Measurements from ENCODE around the gene CELSR1. TPM values are rescaled to one million over a fixed set of nuclear protein-coding genes. Genes with fewer than 3 reads are reported as not detected.

The CELSR1 gene
- polyA plus RNA-seq, 1 experiment: 1.0 TPM

DNA sequence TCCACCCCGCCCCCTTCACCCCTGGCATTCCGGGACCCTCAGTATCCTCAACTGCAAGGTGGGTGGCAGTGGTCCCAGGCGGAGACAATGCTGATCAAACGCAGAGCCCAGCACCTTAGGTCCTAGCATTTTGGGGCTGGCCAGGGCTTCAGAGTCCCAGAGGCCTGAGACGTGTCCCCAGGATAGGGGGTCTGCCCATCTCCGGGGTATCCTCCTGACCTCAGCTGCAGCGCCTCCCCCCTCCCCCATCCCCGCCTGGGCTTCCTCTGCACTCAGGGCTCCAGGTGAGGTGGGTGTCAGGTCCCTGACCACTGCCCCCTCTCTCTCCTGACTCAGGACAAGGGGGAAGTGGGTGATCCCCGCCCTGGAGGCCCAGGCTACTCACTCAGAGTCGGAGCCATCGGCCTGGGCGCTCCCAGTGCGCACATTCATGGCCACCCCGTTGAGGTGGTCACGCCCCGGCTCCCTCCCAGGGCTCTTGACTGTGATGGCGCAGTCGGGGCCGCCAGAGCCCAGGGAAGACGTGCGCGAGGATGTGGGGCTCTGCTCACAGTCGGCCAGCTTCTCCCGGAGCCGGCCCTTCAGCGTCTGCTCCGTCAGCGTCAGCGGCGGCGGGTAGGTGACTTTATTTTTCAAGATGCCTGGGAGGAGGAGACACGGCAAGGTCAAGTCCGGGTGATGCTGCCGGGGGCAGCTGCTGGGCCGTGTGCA lies 173.7 kb downstream of the CELSR1 start:
- DNase-seq (ENCODE audit: low read depth): no peak
- H3K4me3 ChIP-seq (ENCODE audit: low read depth, low read length): no peak overlapping the region
- CTCF ChIA-PET: interaction anchor here (2.8 kb wide), 1 partner anchor 179 kb away, joined by 13 read pairs; no protein-coding TSS in a partner anchor
- TF ChIP-seq, protein P1, sequence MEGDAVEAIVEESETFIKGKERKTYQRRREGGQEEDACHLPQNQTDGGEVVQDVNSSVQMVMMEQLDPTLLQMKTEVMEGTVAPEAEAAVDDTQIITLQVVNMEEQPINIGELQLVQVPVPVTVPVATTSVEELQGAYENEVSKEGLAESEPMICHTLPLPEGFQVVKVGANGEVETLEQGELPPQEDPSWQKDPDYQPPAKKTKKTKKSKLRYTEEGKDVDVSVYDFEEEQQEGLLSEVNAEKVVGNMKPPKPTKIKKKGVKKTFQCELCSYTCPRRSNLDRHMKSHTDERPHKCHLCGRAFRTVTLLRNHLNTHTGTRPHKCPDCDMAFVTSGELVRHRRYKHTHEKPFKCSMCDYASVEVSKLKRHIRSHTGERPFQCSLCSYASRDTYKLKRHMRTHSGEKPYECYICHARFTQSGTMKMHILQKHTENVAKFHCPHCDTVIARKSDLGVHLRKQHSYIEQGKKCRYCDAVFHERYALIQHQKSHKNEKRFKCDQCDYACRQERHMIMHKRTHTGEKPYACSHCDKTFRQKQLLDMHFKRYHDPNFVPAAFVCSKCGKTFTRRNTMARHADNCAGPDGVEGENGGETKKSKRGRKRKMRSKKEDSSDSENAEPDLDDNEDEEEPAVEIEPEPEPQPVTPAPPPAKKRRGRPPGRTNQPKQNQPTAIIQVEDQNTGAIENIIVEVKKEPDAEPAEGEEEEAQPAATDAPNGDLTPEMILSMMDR (IDR thresholded peaks at IDR 0.05; ENCODE audit: insufficient read depth, low read depth, low read length): no peak
- peaks cover 1% of the 10 kb centered on the region for H3K36me3 ChIP-seq (ENCODE audit: control insufficient read depth, insufficient read depth, low read length)
- no peaks in the 10 kb centered on the region for H3K27me3 ChIP-seq (ENCODE audit: control insufficient read depth, insufficient read depth, low read length)
- POLR2A ChIA-PET: no interaction called here

DNA sequence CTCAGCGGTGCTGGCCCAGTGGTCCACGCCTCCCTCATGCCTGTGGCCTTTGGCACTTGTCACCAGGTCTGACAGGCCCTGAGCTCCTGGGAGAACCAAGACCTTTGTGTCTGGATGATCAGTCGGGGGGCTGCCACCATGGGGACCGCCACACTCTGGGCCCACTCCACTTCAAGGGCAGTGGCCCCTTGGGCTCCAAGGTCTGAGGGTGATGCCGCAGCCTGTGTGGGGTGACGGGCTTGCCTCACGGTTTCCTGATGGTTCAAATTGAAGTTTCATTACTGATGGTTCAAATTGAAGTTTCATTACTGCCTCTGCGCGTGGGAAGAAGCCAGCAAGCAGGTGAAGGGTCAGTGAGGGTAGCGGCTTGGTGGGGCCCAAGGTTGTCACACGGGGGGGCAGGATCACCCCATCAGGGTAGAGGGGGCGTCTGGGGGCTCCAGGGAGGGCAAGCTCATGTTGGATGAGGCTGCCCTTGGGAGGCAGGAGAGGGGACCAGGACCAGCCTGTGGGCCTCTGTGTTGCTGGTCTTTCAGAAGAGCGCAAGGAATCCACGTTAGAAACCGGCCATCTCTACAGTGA lies 174.4 kb downstream of the CELSR1 start:
- TF ChIP-seq, protein P1 (IDR thresholded peaks at IDR 0.05; ENCODE audit: insufficient read depth, low read depth, low read length): no peak
- Histone ChIP-seq H3K27me3 (ENCODE audit: control insufficient read depth, insufficient read depth, low read length) (no peaks in the 10 kb centered on the region), H3K36me3 (ENCODE audit: control insufficient read depth, insufficient read depth, low read length) (peaks cover 1% of the 10 kb centered on the region), H3K4me3 (ENCODE audit: low read depth, low read length) (no peak overlapping the region)
- no peak for DNase-seq (ENCODE audit: low read depth)
- ChIA-PET CTCF (interaction anchor here (2.8 kb wide), 1 partner anchor 179 kb away, joined by 13 read pairs; no protein-coding TSS in a partner anchor), POLR2A (no interaction called here)

DNA sequence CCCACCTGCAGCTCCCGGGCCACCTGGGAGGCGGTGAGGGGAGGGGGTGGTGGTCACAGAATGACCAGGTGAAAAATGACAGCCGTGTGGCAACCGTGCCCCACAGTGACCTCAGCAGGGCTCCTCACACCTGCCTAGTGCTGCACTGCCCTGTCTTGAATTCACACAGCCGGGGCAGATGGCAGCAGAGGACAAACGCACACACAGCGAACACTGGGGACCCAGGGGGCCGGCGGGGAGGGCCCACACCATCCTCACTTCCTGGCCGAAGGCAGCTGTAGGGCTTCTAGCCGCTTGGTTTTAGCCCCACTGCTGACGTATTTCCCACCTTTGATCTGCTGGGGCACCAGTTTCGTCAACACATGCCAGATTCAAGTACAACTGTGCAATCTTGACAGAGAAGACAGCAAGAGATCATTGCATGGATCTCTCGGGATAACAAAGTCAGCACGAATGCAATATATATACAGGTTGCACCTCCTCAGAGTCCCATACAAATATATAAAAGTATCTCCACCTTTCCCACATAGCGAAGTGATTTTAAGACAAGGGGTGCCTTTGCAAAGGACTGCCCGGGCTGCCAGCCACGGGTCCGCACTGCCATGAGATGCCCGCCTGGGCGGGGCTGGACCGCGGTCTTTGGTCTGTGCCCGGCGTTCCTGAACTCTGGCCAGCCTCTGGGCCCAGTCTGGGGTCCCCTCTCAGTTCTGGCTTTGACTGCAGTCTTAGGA lies 175.1 kb downstream of the CELSR1 start:
- POLR2A ChIA-PET: no interaction called here
- Histone ChIP-seq H3K36me3 (ENCODE audit: control insufficient read depth, insufficient read depth, low read length) (peaks cover 2% of the 10 kb centered on the region), H3K27me3 (ENCODE audit: control insufficient read depth, insufficient read depth, low read length) (no peaks in the 10 kb centered on the region), H3K4me3 (ENCODE audit: low read depth, low read length) (no peak overlapping the region)
- no peak for DNase-seq (ENCODE audit: low read depth)
- TF ChIP-seq, protein P1 (IDR thresholded peaks at IDR 0.05; ENCODE audit: insufficient read depth, low read depth, low read length): no peak
- CTCF ChIA-PET: no interaction called here

DNA sequence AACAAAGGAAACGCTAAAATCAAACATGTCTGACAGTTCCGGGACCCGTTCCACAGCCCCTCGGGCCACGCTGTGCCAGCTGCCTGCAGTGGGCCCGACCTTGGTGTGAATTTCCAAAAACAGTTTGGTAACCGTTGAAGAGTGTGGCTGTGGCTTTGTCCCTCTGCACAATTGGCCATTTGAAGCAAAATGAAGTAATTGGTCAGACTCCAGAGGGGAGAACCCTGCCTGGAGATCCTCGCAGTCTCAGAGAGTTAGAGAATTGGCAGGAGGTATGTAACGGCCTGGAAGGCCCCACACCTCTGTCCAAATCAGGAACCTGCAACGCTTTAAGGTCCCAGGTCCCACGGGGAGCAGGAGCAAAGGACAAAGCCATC lies 175.6 kb downstream of the CELSR1 start:
- no peak for DNase-seq (ENCODE audit: low read depth)

DNA sequence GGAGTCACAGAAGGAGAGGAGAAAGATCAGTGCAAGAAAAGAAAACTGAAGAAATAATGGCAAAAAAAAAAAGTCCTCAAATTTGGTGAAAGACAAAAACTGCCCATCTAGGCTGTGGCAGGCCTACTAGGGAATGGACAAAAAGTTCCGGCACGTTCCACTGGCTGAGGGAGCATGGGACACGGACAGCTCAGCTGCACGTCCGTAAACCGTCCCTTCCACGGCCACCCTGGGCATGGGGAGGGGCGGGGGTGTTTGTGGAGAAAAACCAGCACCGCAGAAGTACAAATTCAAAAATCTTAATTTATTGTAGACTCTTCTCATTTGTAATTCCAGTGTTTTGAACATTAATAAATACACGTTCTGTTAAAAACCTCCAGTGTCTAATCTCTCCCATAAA lies 176.5 kb downstream of the CELSR1 start:
- H3K36me3 ChIP-seq (ENCODE audit: control insufficient read depth, insufficient read depth, low read length): peaks cover 16% of the 10 kb centered on the region
- POLR2A ChIA-PET: no interaction called here
- H3K4me3 ChIP-seq (ENCODE audit: low read depth, low read length): no peak overlapping the region
- CTCF ChIA-PET: no interaction called here
- TF ChIP-seq, protein P1 (IDR thresholded peaks at IDR 0.05; ENCODE audit: insufficient read depth, low read depth, low read length): no peak
- DNase-seq (ENCODE audit: low read depth): no peak
- no peaks in the 10 kb centered on the region for H3K27me3 ChIP-seq (ENCODE audit: control insufficient read depth, insufficient read depth, low read length)

More for the DNA sequence above, 175.6 kb downstream of the CELSR1 start:
- POLR2A ChIA-PET: no interaction called here
- TF ChIP-seq, protein P1 (IDR thresholded peaks at IDR 0.05; ENCODE audit: insufficient read depth, low read depth, low read length): no peak
- Histone ChIP-seq H3K27me3 (ENCODE audit: control insufficient read depth, insufficient read depth, low read length) (no peaks in the 10 kb centered on the region), H3K4me3 (ENCODE audit: low read depth, low read length) (no peak overlapping the region), H3K36me3 (ENCODE audit: control insufficient read depth, insufficient read depth, low read length) (peaks cover 8% of the 10 kb centered on the region)
- CTCF ChIA-PET: no interaction called here
